HEK293 (cell line): ENCODE measurements around the gene SLC25A26.
A peak's percentile ranks its signal among the peaks of the same experiment; 100 is the strongest.

ENCODE experiments used
- CTCF ChIA-PET: fragments of 350-600 bp; formaldehyde crosslinking; extraction: SDS; loops from one replicate; lab custom pipeline; 2021; ENCODE audit warnings: antibody characterized with exemption; lab: Yijun Ruan, JAX
- POLR2A ChIA-PET: fragments of 300-600 bp; formaldehyde crosslinking; extraction: SDS; loops from one replicate; lab custom pipeline; 2020; ENCODE audit warnings: antibody characterized with exemption, inconsistent platforms; lab: Yijun Ruan, JAX
- H3K27ac ChIP-seq: fragments of 200-500 bp; sonication (Bioruptor generic); 2 replicates; pipeline ENCODE4 v1.5.1; 2014; ENCODE audit warnings: low read depth, low read length, control low read depth, inconsistent platforms; ENCODE audit errors: extremely low read depth
- H3K36me3 ChIP-seq, 2 experiments: fragments of 200-500 bp in 1 of 2; sonication (Bioruptor generic) in 1 of 2; 1 replicate in 1 of 2; 2 replicates in 1 of 2; pipeline ENCODE4 v1.5.1; 2014 to 2017; ENCODE audit warnings: inconsistent platforms in 2 of 2, low read length in 2 of 2; ENCODE audit not compliant: control insufficient read depth in 2 of 2, insufficient read depth in 1 of 2
- H3K4me1 ChIP-seq: fragments of 200-500 bp; sonication (Bioruptor generic); 2 replicates; pipeline ENCODE4 v1.5.1; 2014; ENCODE audit warnings: mild to moderate bottlenecking, low read length, inconsistent platforms; ENCODE audit not compliant: control insufficient read depth, insufficient read depth
- H3K4me3 ChIP-seq: 2 replicates; pipeline ENCODE4 v1.5.1; 2011; ENCODE audit warnings: low read depth, mild to moderate bottlenecking, control low read depth, low read length, moderate library complexity
- H3K9me3 ChIP-seq: fragments of 200-500 bp; sonication (Bioruptor generic); 2 replicates; pipeline ENCODE4 v1.5.1; 2014; ENCODE audit warnings: low read depth, low read length, inconsistent platforms; ENCODE audit not compliant: control insufficient read depth, insufficient read depth
- AEBP2 ChIP-seq: fragments of 450-650 bp; formaldehyde crosslinking; IDR thresholded peaks from 2 replicates; pipeline ENCODE4 v1.5.1; 2016; ENCODE audit warnings: missing biosample characterization, missing genetic modification characterization, borderline replicate concordance
- BCL11B ChIP-seq: fragments of 450-650 bp; formaldehyde crosslinking; IDR thresholded peaks from 2 replicates; pipeline ENCODE4 v1.5.1; 2016; ENCODE audit warnings: low read depth, missing biosample characterization, missing genetic modification characterization
- GLI4 ChIP-seq: fragments of 450-650 bp; formaldehyde crosslinking; IDR thresholded peaks from 2 replicates; pipeline ENCODE4 v1.5.1; 2016; ENCODE audit warnings: missing biosample characterization, missing genetic modification characterization
- HOXD13 ChIP-seq: sonication (generic); formaldehyde crosslinking; IDR thresholded peaks from 2 replicates; pipeline ENCODE4 v1.8.0; 2022; ENCODE audit warnings: missing genetic modification reagents, borderline replicate concordance
- OSR2 ChIP-seq: fragments of 450-650 bp; formaldehyde crosslinking; IDR thresholded peaks from 2 replicates; pipeline ENCODE4 v1.5.1; 2016; ENCODE audit warnings: missing biosample characterization, missing genetic modification characterization
- OVOL3 ChIP-seq: fragments of 450-650 bp; formaldehyde crosslinking; IDR thresholded peaks from 2 replicates; pipeline ENCODE4 v1.5.1; 2016; ENCODE audit warnings: missing biosample characterization, missing genetic modification characterization
- SP2 ChIP-seq: fragments of 450-650 bp; formaldehyde crosslinking; IDR thresholded peaks from 2 replicates; pipeline ENCODE4 v1.5.1; 2016; ENCODE audit warnings: missing biosample characterization, missing genetic modification characterization
- TRIM28 ChIP-seq: IDR thresholded peaks from 2 replicates; pipeline ENCODE4 v1.6.1; 2011; ENCODE audit warnings: low read length, control low read depth, borderline replicate concordance
- ZFHX2 ChIP-seq: fragments of 450-650 bp; formaldehyde crosslinking; conservative IDR thresholded peaks from 2 replicates; pipeline ENCODE4 v1.5.1; 2016; ENCODE audit warnings: missing biosample characterization, missing genetic modification characterization
- ZNF121 ChIP-seq: fragments of 450-650 bp; formaldehyde crosslinking; IDR thresholded peaks from 2 replicates; pipeline ENCODE4 v1.5.1; 2016; ENCODE audit warnings: missing biosample characterization, missing genetic modification characterization
- ZNF138 ChIP-seq: fragments of 450-650 bp; formaldehyde crosslinking; IDR thresholded peaks from 2 replicates; pipeline ENCODE4 v1.5.1; 2016; ENCODE audit warnings: missing biosample characterization, missing genetic modification characterization, borderline replicate concordance
- ZNF16 ChIP-seq: fragments of 450-650 bp; formaldehyde crosslinking; IDR thresholded peaks from 2 replicates; pipeline ENCODE4 v1.5.1; 2016; ENCODE audit warnings: low read depth, missing biosample characterization, missing genetic modification characterization
- ZNF19 ChIP-seq: fragments of 450-650 bp; formaldehyde crosslinking; IDR thresholded peaks from 2 replicates; pipeline ENCODE4; 2016; ENCODE audit warnings: missing biosample characterization, missing genetic modification characterization, low read depth
- ZNF2 ChIP-seq: fragments of 450-650 bp; formaldehyde crosslinking; IDR thresholded peaks from 2 replicates; pipeline ENCODE4 v1.5.1; 2016; ENCODE audit warnings: missing biosample characterization, missing genetic modification characterization
- ZNF23 ChIP-seq: fragments of 450-650 bp; formaldehyde crosslinking; IDR thresholded peaks from 2 replicates; pipeline ENCODE4 v1.5.1; 2016; ENCODE audit warnings: missing biosample characterization, missing genetic modification characterization, borderline replicate concordance
- ZNF24 ChIP-seq: fragments of 450-650 bp; formaldehyde crosslinking; IDR thresholded peaks from 2 replicates; pipeline ENCODE4 v1.5.1; 2016; ENCODE audit warnings: missing biosample characterization, missing genetic modification characterization
- ZNF26 ChIP-seq: fragments of 450-650 bp; formaldehyde crosslinking; IDR thresholded peaks from 2 replicates; pipeline ENCODE4 v1.5.1; 2016; ENCODE audit warnings: missing biosample characterization, missing genetic modification characterization
- ZNF324 ChIP-seq: fragments of 450-650 bp; formaldehyde crosslinking; IDR thresholded peaks from 2 replicates; pipeline ENCODE4 v1.5.1; 2016; ENCODE audit warnings: missing biosample characterization, missing genetic modification characterization
- ZNF335 ChIP-seq: fragments of 450-650 bp; formaldehyde crosslinking; conservative IDR thresholded peaks from 2 replicates; pipeline ENCODE4 v1.5.1; 2016; ENCODE audit warnings: missing biosample characterization, missing genetic modification characterization
- ZNF366 ChIP-seq: fragments of 450-650 bp; formaldehyde crosslinking; conservative IDR thresholded peaks from 2 replicates; pipeline ENCODE4 v1.5.1; 2016; ENCODE audit warnings: missing biosample characterization, missing genetic modification characterization
- ZNF394 ChIP-seq: fragments of 450-650 bp; formaldehyde crosslinking; IDR thresholded peaks from 2 replicates; pipeline ENCODE4 v1.5.1; 2016; ENCODE audit warnings: missing biosample characterization, missing genetic modification characterization, mild to moderate bottlenecking, moderate library complexity, borderline replicate concordance
- ZNF48 ChIP-seq: fragments of 450-650 bp; formaldehyde crosslinking; IDR thresholded peaks from 2 replicates; pipeline ENCODE4 v1.5.1; 2016; ENCODE audit warnings: missing biosample characterization, missing genetic modification characterization
- ZNF501 ChIP-seq: fragments of 450-650 bp; formaldehyde crosslinking; IDR thresholded peaks from 2 replicates; pipeline ENCODE4 v1.5.1; 2016; ENCODE audit warnings: missing biosample characterization, missing genetic modification characterization
- ZNF510 ChIP-seq: fragments of 450-650 bp; formaldehyde crosslinking; IDR thresholded peaks from 2 replicates; pipeline ENCODE4 v1.5.1; 2018; ENCODE audit warnings: mild to moderate bottlenecking, missing genetic modification characterization, missing biosample characterization; ENCODE audit not compliant: insufficient replicate concordance
- ZNF777 ChIP-seq: fragments of 450-650 bp; formaldehyde crosslinking; IDR thresholded peaks from 2 replicates; pipeline ENCODE4 v1.5.1; 2017; ENCODE audit warnings: missing biosample characterization, missing genetic modification characterization, borderline replicate concordance
- TF ChIP-seq, protein P1 (sequence below): fragments of 450-650 bp; formaldehyde crosslinking; conservative IDR thresholded peaks from 2 replicates; pipeline ENCODE4 v1.5.1; 2016; ENCODE audit warnings: low read depth, missing biosample characterization, missing genetic modification characterization

The SLC25A26 gene

DNA sequence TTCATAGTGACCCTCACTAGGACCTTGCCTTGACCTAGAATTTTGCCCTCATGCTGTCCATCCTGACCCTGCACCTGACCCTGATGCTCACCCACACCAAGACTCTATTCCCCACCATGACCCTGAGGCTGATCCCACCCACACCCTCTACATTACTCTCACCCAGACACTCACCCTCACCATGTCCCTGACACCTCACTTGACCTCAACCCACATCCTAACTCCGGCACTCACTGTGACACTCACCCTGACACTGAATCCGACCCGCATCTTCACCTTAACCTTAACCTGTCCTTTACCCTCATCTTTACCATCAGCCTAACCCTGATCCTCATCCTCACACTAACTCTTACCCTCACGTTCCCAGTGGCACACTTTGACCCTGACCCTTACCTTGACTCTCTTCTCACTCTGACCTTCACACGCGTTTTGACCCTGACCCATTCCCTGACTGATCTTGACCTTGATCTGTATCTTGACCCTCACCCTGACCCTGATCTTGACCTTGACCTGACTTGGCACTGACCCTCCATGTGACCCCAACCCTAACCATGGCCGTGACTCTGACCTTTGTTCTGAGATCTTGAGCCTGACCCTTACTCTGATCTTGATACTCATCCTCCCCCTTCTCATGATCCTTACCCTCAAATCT is 22.2 kb upstream of the SLC25A26 start:
- Histone ChIP-seq H3K4me1 (no peaks in the 10 kb centered on the region), H3K9me3 (no peaks in the 10 kb centered on the region), H3K4me3 (no peak overlapping the region), H3K36me3 (no peaks in the 10 kb centered on the region), H3K27ac (no peak overlapping the region)
- ChIA-PET POLR2A (no interaction called here), CTCF (no interaction called here)
- TF ChIP-seq ZNF121 (tag by site-specific recombination) (no peak), ZNF2 (tag by site-specific recombination) (no peak), ZNF501 (tag by site-specific recombination) (no peak), ZNF335 (no peak), ZNF138 (tag by site-specific recombination) (no peak), ZFHX2 (no peak), TRIM28 (no peak), AEBP2 (no peak), HOXD13 (CRISPR knock-in tag) (no peak), ZNF23 (tag by site-specific recombination) (no peak), BCL11B (tag by site-specific recombination) (peak; percentile 95), ZNF26 (tag by site-specific recombination) (0 out of 2 replicates have a peak, but pooled peaks have one; percentile 5), OSR2 (tag by site-specific recombination) (no peak)
- TF ChIP-seq, protein P1, sequence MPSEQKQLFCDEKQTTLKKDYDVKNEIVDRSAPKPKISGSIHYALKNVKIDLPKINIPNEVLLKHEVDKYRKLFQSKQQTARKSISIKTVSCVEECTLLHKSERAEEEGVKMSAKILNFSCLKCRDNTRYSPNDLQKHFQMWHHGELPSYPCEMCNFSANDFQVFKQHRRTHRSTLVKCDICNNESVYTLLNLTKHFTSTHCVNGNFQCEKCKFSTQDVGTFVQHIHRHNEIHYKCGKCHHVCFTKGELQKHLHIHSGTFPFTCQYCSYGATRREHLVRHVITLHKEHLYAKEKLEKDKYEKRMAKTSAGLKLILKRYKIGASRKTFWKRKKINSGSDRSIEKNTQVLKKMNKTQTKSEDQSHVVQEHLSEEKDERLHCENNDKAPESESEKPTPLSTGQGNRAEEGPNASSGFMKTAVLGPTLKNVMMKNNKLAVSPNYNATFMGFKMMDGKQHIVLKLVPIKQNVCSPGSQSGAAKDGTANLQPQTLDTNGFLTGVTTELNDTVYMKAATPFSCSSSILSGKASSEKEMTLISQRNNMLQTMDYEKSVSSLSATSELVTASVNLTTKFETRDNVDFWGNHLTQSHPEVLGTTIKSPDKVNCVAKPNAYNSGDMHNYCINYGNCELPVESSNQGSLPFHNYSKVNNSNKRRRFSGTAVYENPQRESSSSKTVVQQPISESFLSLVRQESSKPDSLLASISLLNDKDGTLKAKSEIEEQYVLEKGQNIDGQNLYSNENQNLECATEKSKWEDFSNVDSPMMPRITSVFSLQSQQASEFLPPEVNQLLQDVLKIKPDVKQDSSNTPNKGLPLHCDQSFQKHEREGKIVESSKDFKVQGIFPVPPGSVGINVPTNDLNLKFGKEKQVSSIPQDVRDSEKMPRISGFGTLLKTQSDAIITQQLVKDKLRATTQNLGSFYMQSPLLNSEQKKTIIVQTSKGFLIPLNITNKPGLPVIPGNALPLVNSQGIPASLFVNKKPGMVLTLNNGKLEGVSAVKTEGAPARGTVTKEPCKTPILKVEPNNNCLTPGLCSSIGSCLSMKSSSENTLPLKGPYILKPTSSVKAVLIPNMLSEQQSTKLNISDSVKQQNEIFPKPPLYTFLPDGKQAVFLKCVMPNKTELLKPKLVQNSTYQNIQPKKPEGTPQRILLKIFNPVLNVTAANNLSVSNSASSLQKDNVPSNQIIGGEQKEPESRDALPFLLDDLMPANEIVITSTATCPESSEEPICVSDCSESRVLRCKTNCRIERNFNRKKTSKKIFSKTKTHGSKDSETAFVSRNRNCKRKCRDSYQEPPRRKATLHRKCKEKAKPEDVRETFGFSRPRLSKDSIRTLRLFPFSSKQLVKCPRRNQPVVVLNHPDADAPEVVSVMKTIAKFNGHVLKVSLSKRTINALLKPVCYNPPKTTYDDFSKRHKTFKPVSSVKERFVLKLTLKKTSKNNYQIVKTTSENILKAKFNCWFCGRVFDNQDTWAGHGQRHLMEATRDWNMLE (tag by site-specific recombination) = no peak

DNA sequence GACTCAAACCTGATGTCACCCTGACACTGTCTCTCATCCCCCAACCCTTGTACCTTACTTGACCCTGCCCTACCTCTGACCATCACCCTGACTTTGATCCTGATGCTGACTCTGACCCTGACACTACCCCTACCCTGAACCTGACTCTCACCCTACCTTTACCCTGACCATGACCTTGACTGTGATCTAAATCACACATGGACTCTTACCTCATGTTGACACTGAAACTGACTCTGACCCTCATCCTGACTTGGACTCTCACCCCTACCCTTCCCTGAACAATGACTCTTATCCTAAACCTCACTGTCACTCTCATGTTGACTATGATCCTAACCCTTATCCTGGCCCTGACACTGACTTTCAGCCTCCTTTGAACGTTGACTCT is 21.7 kb upstream of the SLC25A26 start:
- CTCF ChIA-PET = interaction anchor here (0.6 kb wide), 1 partner anchor 182 kb away, joined by 3 read pairs; no protein-coding TSS in a partner anchor

More for the DNA sequence above, 21.7 kb upstream of the SLC25A26 start:
- no peak overlapping the region for H3K27ac ChIP-seq
- no peak overlapping the region for H3K4me3 ChIP-seq
- H3K36me3 ChIP-seq = no peaks in the 10 kb centered on the region
- no peak for TF ChIP-seq ZNF777 (tag by site-specific recombination)
- no peak for TF ChIP-seq ZNF19 (tag by site-specific recombination)
- TF ChIP-seq SP2 (tag by site-specific recombination) = no peak
- no peak for TF ChIP-seq GLI4 (tag by site-specific recombination)
- no peak for TF ChIP-seq OVOL3 (tag by site-specific recombination)
- no peak for TF ChIP-seq ZNF324 (tag by site-specific recombination)
- no peak for TF ChIP-seq ZNF24 (tag by site-specific recombination)
- no peak for TF ChIP-seq ZNF510 (tag by site-specific recombination)
- no peak for TF ChIP-seq ZNF16 (tag by site-specific recombination)
- no peak for TF ChIP-seq ZNF366 (tag by site-specific recombination)
- no peak for TF ChIP-seq ZNF48 (tag by site-specific recombination)
- no peak for TF ChIP-seq ZNF394 (tag by site-specific recombination)
- H3K4me1 ChIP-seq = no peaks in the 10 kb centered on the region
- POLR2A ChIA-PET = no interaction called here
- H3K9me3 ChIP-seq = no peaks in the 10 kb centered on the region
